GM23338 (cell line): ENCODE results near the gene CNN2. TPM values are rescaled to one million over a fixed set of nuclear protein-coding genes. Genes with fewer than 3 reads are reported as not detected.

Source experiments
- ATAC-seq: fragments of 200-7000 bp; cut with Tn5 transposase; 3 replicates; pipeline ENCODE4 v1.9.1; 2020
- DNase-seq: peaks from one replicate; pipeline ENCODE4 v3.0.0-alpha.2; 2015; ENCODE audit warnings: low spot score
- H2AFZ ChIP-seq: fragments of 200-600 bp; sonication (generic); 2 replicates; pipeline ENCODE4 v1.8.0; 2016; ENCODE audit warnings: antibody characterized with exemption, mild to moderate bottlenecking, moderate library complexity
- H3F3A ChIP-seq: fragments of 200-600 bp; sonication (generic); replicated peaks from 2 replicates; pipeline ENCODE4 v1.8.0; 2017; ENCODE audit warnings: antibody characterized with exemption, mixed run types, low read depth
- H3K27ac ChIP-seq: fragments of 200-600 bp; sonication (generic); 2 replicates; pipeline ENCODE4 v1.6.1; 2016; ENCODE audit warnings: low read depth
- H3K27me3 ChIP-seq: fragments of 200-600 bp; sonication (generic); 2 replicates; pipeline ENCODE4 v1.8.0; 2016; ENCODE audit warnings: mild to moderate bottlenecking, mixed run types, moderate library complexity; ENCODE audit not compliant: insufficient read depth
- H3K36me3 ChIP-seq: fragments of 200-600 bp; sonication (generic); 2 replicates; pipeline ENCODE4 v1.8.0; 2016; ENCODE audit warnings: mild to moderate bottlenecking; ENCODE audit not compliant: insufficient read depth
- H3K4me1 ChIP-seq: fragments of 200-600 bp; sonication (generic); 2 replicates; pipeline ENCODE4 v1.8.0; 2016; ENCODE audit warnings: mild to moderate bottlenecking, moderate library complexity; ENCODE audit not compliant: insufficient read depth
- H3K4me2 ChIP-seq: fragments of 200-600 bp; sonication (generic); 2 replicates; pipeline ENCODE4 v1.7.1; 2017; ENCODE audit warnings: mixed run types
- H3K4me3 ChIP-seq: fragments of 200-600 bp; sonication (generic); 2 replicates; pipeline ENCODE4 v1.6.1; 2016; ENCODE audit warnings: mixed run types
- H3K79me2 ChIP-seq: fragments of 200-600 bp; sonication (generic); replicated peaks from 2 replicates; pipeline ENCODE4 v1.8.0; 2017; ENCODE audit warnings: mild to moderate bottlenecking; ENCODE audit not compliant: insufficient read depth
- H3K9me2 ChIP-seq: fragments of 200-600 bp; sonication (generic); 2 replicates; pipeline ENCODE4 v1.8.0; 2017; ENCODE audit not compliant: insufficient read depth
- H4K20me1 ChIP-seq: fragments of 200-600 bp; sonication (generic); replicated peaks from 2 replicates; pipeline ENCODE4 v1.8.0; 2017; ENCODE audit warnings: mild to moderate bottlenecking; ENCODE audit not compliant: insufficient read depth
- H3K27ac Mint-ChIP-seq: 2 replicates; pipeline ENCODE4 v1.8.0; 2020; ENCODE audit warnings: inconsistent platforms, mild to moderate bottlenecking, moderate library complexity, mixed read lengths
- H3K27me3 Mint-ChIP-seq: 3 replicates; pipeline ENCODE4 v1.8.0; 2022; ENCODE audit warnings: low read depth, mild to moderate bottlenecking, moderate library complexity, mixed read lengths, inconsistent platforms; ENCODE audit not compliant: insufficient read depth, poor library complexity
- H3K36me3 Mint-ChIP-seq: 3 replicates; pipeline ENCODE4 v1.8.0; 2021; ENCODE audit warnings: low read depth, mild to moderate bottlenecking, inconsistent platforms, moderate library complexity, mixed read lengths
- H3K4me1 Mint-ChIP-seq: 3 replicates; pipeline ENCODE4 v1.8.0; 2020; ENCODE audit warnings: mild to moderate bottlenecking, inconsistent platforms, mixed read lengths
- H3K4me3 Mint-ChIP-seq: 3 replicates; pipeline ENCODE4 v1.8.0; 2021; ENCODE audit warnings: moderate library complexity, mild to moderate bottlenecking, inconsistent platforms, mixed read lengths
- H3K9me3 Mint-ChIP-seq: 3 replicates; pipeline ENCODE4 v1.8.0; 2020; ENCODE audit warnings: moderate library complexity, mild to moderate bottlenecking, inconsistent platforms, mixed read lengths
- CREB1 ChIP-seq: fragments of 250-450 bp; sonication (Bioruptor Pico); IDR thresholded peaks from 2 replicates; pipeline ENCODE4 v1.5.0; 2020; ENCODE audit warnings: low read depth, mild to moderate bottlenecking, moderate library complexity
- CTCF ChIP-seq, 2 experiments: fragments of 200-600 bp in 1 of 2; sonication (generic) in 1 of 2; conservative IDR thresholded peaks; 2 replicates each; pipeline versions ENCODE4 v1.5.1 to v1.6.1; 2016 to 2017; ENCODE audit warnings: antibody characterized with exemption in 2 of 2, low read depth in 2 of 2, mild to moderate bottlenecking in 2 of 2, moderate library complexity in 1 of 2
- EZH2 ChIP-seq: fragments of 200-600 bp; sonication (generic); IDR thresholded peaks from one replicate; pipeline ENCODE4 v1.8.0; 2017; ENCODE audit warnings: antibody characterized with exemption, mild to moderate bottlenecking, low read depth; ENCODE audit not compliant: unreplicated experiment
- EZH2phosphoT487 ChIP-seq: fragments of 200-600 bp; sonication (generic); IDR thresholded peaks from one replicate; pipeline ENCODE4 v1.8.1; 2018; ENCODE audit warnings: antibody characterized with exemption; ENCODE audit not compliant: unreplicated experiment
- JUNB ChIP-seq: IDR thresholded peaks from one replicate; pipeline ENCODE4 v1.6.1; 2016; ENCODE audit warnings: antibody characterized with exemption; ENCODE audit not compliant: unreplicated experiment
- NANOG ChIP-seq: IDR thresholded peaks from 2 replicates; pipeline ENCODE4 v1.6.1; 2016; ENCODE audit warnings: antibody characterized with exemption, borderline replicate concordance
- POLR2AphosphoS5 ChIP-seq: IDR thresholded peaks from 2 replicates; pipeline ENCODE4 v1.6.1; 2016; ENCODE audit warnings: antibody characterized with exemption, low read depth
- STAT1 ChIP-seq: IDR thresholded peaks from one replicate; pipeline ENCODE4 v1.6.1; 2016; ENCODE audit warnings: antibody characterized with exemption; ENCODE audit not compliant: unreplicated experiment
- ZNF114 ChIP-seq: fragments of 250-450 bp; sonication (Bioruptor Pico); IDR thresholded peaks from 2 replicates; pipeline ENCODE4 v1.5.0; 2020; ENCODE audit warnings: mild to moderate bottlenecking, moderate library complexity
- ZNF331 ChIP-seq: fragments of 250-450 bp; sonication (Bioruptor Pico); IDR thresholded peaks from 2 replicates; pipeline ENCODE4 v1.5.0; 2020; ENCODE audit warnings: low read depth, mild to moderate bottlenecking, moderate library complexity
- polyA plus RNA-seq: library from polyadenylated mRNA; unstranded; fragments of >200 nt; fragmentation: Nextera tagmentation; extraction: Ambion mirVana; gene quantifications from 2 replicates; pipeline ENCODE4 v1.2.1, GENCODE V29; 2016
- total RNA-seq: library from RNA; depleted of rRNA; stranded (reverse); fragments of >200 nt; shearing (Covaris generic); gene quantifications from 2 replicates; pipeline ENCODE4 v1.2.3, GENCODE V29; 2014
- TF ChIP-seq, protein P1 (sequence below): IDR thresholded peaks from one replicate; pipeline ENCODE4 v1.6.1; 2018; ENCODE audit warnings: antibody characterized with exemption; ENCODE audit not compliant: unreplicated experiment
- TF ChIP-seq, protein P2 (sequence below): fragments of 250-450 bp; sonication (Bioruptor Pico); IDR thresholded peaks from 2 replicates; pipeline ENCODE4 v1.5.0; 2020; ENCODE audit warnings: mild to moderate bottlenecking, moderate library complexity
- TF ChIP-seq, protein P3 (sequence below): IDR thresholded peaks from 2 replicates; pipeline ENCODE4 v1.6.1; 2016; ENCODE audit warnings: antibody characterized with exemption

The CNN2 gene
- total and polyA plus RNA-seq, 2 experiments from 2014 or later = 330 to 392 TPM

GRCh38 chr19:1055886-1056620 is 29.6 kb downstream of the CNN2 start:
- Histone ChIP-seq H3K4me3 (no peak overlapping the region), H2AFZ (no peak overlapping the region), H3K27me3 (no peaks in the 10 kb centered on the region), H4K20me1 (no peaks in the 10 kb centered on the region), H3K4me1 (no peaks in the 10 kb centered on the region), H3K4me2 (no peak overlapping the region), H3K27ac (no peak overlapping the region), H3F3A (no peaks in the 10 kb centered on the region; the same call in 1 of the 2 replicates), H3K79me2 (no peaks in the 10 kb centered on the region), H3K9me2 (no peaks in the 10 kb centered on the region), H3K36me3 (peaks cover 18% of the 10 kb centered on the region)
- no peak for ATAC-seq
- H3K36me3 Mint-ChIP-seq = peaks cover 42% of the 10 kb centered on the region
- H3K27me3 Mint-ChIP-seq = peaks cover 13% of the 10 kb centered on the region
- TF ChIP-seq EZH2 (no peak), ZNF331 (no peak), CTCF (conservative IDR thresholded peaks at IDR 0.05; ENCODE audit: low read depth in 2 of 2) (no peak), EZH2phosphoT487 (no peak), NANOG (no peak), POLR2AphosphoS5 (no peak), ZNF114 (CRISPR knock-in tag) (no peak), JUNB (no peak), STAT1 (no peak), CREB1 (CRISPR knock-in tag) (no peak)
- TF ChIP-seq, protein P1, sequence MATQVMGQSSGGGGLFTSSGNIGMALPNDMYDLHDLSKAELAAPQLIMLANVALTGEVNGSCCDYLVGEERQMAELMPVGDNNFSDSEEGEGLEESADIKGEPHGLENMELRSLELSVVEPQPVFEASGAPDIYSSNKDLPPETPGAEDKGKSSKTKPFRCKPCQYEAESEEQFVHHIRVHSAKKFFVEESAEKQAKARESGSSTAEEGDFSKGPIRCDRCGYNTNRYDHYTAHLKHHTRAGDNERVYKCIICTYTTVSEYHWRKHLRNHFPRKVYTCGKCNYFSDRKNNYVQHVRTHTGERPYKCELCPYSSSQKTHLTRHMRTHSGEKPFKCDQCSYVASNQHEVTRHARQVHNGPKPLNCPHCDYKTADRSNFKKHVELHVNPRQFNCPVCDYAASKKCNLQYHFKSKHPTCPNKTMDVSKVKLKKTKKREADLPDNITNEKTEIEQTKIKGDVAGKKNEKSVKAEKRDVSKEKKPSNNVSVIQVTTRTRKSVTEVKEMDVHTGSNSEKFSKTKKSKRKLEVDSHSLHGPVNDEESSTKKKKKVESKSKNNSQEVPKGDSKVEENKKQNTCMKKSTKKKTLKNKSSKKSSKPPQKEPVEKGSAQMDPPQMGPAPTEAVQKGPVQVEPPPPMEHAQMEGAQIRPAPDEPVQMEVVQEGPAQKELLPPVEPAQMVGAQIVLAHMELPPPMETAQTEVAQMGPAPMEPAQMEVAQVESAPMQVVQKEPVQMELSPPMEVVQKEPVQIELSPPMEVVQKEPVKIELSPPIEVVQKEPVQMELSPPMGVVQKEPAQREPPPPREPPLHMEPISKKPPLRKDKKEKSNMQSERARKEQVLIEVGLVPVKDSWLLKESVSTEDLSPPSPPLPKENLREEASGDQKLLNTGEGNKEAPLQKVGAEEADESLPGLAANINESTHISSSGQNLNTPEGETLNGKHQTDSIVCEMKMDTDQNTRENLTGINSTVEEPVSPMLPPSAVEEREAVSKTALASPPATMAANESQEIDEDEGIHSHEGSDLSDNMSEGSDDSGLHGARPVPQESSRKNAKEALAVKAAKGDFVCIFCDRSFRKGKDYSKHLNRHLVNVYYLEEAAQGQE = no peak
- TF ChIP-seq, protein P2, sequence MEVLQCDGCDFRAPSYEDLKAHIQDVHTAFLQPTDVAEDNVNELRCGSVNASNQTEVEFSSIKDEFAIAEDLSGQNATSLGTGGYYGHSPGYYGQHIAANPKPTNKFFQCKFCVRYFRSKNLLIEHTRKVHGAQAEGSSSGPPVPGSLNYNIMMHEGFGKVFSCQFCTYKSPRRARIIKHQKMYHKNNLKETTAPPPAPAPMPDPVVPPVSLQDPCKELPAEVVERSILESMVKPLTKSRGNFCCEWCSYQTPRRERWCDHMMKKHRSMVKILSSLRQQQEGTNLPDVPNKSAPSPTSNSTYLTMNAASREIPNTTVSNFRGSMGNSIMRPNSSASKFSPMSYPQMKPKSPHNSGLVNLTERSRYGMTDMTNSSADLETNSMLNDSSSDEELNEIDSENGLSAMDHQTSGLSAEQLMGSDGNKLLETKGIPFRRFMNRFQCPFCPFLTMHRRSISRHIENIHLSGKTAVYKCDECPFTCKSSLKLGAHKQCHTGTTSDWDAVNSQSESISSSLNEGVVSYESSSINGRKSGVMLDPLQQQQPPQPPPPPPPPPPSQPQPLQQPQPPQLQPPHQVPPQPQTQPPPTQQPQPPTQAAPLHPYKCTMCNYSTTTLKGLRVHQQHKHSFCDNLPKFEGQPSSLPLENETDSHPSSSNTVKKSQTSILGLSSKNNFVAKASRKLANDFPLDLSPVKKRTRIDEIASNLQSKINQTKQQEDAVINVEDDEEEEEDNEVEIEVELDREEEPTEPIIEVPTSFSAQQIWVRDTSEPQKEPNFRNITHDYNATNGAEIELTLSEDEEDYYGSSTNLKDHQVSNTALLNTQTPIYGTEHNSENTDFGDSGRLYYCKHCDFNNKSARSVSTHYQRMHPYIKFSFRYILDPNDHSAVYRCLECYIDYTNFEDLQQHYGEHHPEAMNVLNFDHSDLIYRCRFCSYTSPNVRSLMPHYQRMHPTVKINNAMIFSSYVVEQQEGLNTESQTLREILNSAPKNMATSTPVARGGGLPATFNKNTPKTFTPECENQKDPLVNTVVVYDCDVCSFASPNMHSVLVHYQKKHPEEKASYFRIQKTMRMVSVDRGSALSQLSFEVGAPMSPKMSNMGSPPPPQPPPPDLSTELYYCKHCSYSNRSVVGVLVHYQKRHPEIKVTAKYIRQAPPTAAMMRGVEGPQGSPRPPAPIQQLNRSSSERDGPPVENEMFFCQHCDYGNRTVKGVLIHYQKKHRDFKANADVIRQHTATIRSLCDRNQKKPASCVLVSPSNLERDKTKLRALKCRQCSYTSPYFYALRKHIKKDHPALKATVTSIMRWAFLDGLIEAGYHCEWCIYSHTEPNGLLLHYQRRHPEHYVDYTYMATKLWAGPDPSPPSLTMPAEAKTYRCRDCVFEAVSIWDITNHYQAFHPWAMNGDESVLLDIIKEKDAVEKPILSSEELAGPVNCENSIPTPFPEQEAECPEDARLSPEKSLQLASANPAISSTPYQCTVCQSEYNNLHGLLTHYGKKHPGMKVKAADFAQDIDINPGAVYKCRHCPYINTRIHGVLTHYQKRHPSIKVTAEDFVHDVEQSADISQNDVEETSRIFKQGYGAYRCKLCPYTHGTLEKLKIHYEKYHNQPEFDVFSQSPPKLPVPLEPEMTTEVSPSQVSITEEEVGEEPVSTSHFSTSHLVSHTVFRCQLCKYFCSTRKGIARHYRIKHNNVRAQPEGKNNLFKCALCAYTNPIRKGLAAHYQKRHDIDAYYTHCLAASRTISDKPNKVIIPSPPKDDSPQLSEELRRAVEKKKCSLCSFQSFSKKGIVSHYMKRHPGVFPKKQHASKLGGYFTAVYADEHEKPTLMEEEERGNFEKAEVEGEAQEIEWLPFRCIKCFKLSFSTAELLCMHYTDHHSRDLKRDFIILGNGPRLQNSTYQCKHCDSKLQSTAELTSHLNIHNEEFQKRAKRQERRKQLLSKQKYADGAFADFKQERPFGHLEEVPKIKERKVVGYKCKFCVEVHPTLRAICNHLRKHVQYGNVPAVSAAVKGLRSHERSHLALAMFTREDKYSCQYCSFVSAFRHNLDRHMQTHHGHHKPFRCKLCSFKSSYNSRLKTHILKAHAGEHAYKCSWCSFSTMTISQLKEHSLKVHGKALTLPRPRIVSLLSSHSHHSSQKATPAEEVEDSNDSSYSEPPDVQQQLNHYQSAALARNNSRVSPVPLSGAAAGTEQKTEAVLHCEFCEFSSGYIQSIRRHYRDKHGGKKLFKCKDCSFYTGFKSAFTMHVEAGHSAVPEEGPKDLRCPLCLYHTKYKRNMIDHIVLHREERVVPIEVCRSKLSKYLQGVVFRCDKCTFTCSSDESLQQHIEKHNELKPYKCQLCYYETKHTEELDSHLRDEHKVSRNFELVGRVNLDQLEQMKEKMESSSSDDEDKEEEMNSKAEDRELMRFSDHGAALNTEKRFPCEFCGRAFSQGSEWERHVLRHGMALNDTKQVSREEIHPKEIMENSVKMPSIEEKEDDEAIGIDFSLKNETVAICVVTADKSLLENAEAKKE = no peak
- TF ChIP-seq, protein P3, sequence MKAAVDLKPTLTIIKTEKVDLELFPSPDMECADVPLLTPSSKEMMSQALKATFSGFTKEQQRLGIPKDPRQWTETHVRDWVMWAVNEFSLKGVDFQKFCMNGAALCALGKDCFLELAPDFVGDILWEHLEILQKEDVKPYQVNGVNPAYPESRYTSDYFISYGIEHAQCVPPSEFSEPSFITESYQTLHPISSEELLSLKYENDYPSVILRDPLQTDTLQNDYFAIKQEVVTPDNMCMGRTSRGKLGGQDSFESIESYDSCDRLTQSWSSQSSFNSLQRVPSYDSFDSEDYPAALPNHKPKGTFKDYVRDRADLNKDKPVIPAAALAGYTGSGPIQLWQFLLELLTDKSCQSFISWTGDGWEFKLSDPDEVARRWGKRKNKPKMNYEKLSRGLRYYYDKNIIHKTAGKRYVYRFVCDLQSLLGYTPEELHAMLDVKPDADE = no peak
- H3K4me3 Mint-ChIP-seq = no peak overlapping the region; the same call in 2 of the 3 replicates
- peaks cover 31% of the 10 kb centered on the region for H3K9me3 Mint-ChIP-seq
- DNase-seq = no peak
- no peaks in the 10 kb centered on the region for H3K4me1 Mint-ChIP-seq
- H3K27ac Mint-ChIP-seq = no peak overlapping the region
